A549 (cell line): ENCODE data around the gene PGAP3. TPM values are rescaled to one million over a fixed set of nuclear protein-coding genes. Genes with fewer than 3 reads are reported as not detected.

ENCODE experiments used
- polyA plus RNA-seq, 4 experiments: library from polyadenylated mRNA; depleted of rRNA in 3 of 4; stranded (reverse); fragments of >200 nt; fragmentation: RNase III in 1 of 4; extraction: RNeasy Plus Mini Kit Qiagen cat#74134 plus additional on column Dnase treatment in 1 of 4; gene quantifications; 2 replicates in 3 of 4; 3 replicates in 1 of 4; pipeline ENCODE4 v1.2.3, GENCODE V29; 2011 to 2017
- small RNA-seq, 6 experiments: library from RNA; depleted of rRNA; stranded (forward); fragments of <200 nt; gene quantifications; one replicate each; pipeline ENCODE3, GENCODE V24; 2012

Gene PGAP3
- polyA plus RNA-seq, 2 of the 4 experiments (the other 2 are of a cell fraction) = 7.3 to 8.5 TPM

Small RNA genes lying within 50 kb of the gene (small RNA-seq; reads per million reads assigned to genes)
- gene MIR4728 = 0 reads per million in 6 experiments

Other genes starting within 250 kb of the PGAP3 start
- 74.9 and 76.2 TPM in 2 replicates for gene MED1, start 236.8 kb downstream of the PGAP3 start, polyA plus RNA-seq (2011; rRNA removed)
- gene MED1, start 236.8 kb downstream of the PGAP3 start, polyA plus RNA-seq (2017; fragmentation: RNase III; extraction: RNeasy Plus Mini Kit Qiagen cat#74134 plus additional on column Dnase treatment) = 33.8 to 37.0 TPM (median 34.7 TPM) in 3 replicates
- 42.1 and 47.3 TPM in 2 replicates for gene CDK12, start 226.6 kb downstream of the PGAP3 start, polyA plus RNA-seq (2011; rRNA removed)
- gene CDK12, start 226.6 kb downstream of the PGAP3 start, polyA plus RNA-seq (2017; fragmentation: RNase III; extraction: RNeasy Plus Mini Kit Qiagen cat#74134 plus additional on column Dnase treatment) = 36.7 to 40.0 TPM (median 37.8 TPM) in 3 replicates
- not detected in 2 replicates for gene NEUROD2, start 80.1 kb downstream of the PGAP3 start, polyA plus RNA-seq (2011; rRNA removed)
- not detected in 3 replicates for gene NEUROD2, start 80.1 kb downstream of the PGAP3 start, polyA plus RNA-seq (2017; fragmentation: RNase III; extraction: RNeasy Plus Mini Kit Qiagen cat#74134 plus additional on column Dnase treatment)
- 0.07 and 0.10 TPM in 2 replicates for gene PPP1R1B, start 61.1 kb downstream of the PGAP3 start, polyA plus RNA-seq (2011; rRNA removed)
- gene PPP1R1B, start 61.1 kb downstream of the PGAP3 start, polyA plus RNA-seq (2017; fragmentation: RNase III; extraction: RNeasy Plus Mini Kit Qiagen cat#74134 plus additional on column Dnase treatment) = not detected in 3 replicates
- 56.0 and 60.9 TPM in 2 replicates for gene STARD3, start 50.9 kb downstream of the PGAP3 start, polyA plus RNA-seq (2011; rRNA removed)
- 53.0 to 56.1 TPM (median 54.6 TPM) in 3 replicates for gene STARD3, start 50.9 kb downstream of the PGAP3 start, polyA plus RNA-seq (2017; fragmentation: RNase III; extraction: RNeasy Plus Mini Kit Qiagen cat#74134 plus additional on column Dnase treatment)
- 0.41 and 0.67 TPM in 2 replicates for gene TCAP, start 22.7 kb downstream of the PGAP3 start, polyA plus RNA-seq (2011; rRNA removed)
- 1.0 to 1.6 TPM (median 1.2 TPM) in 3 replicates for gene TCAP, start 22.7 kb downstream of the PGAP3 start, polyA plus RNA-seq (2017; fragmentation: RNase III; extraction: RNeasy Plus Mini Kit Qiagen cat#74134 plus additional on column Dnase treatment)
- not detected in 2 replicates for gene PNMT, start 19.6 kb downstream of the PGAP3 start, polyA plus RNA-seq (2011; rRNA removed)
- 0.16 TPM in 1 of 3 replicates, not detected in the others for gene PNMT, start 19.6 kb downstream of the PGAP3 start, polyA plus RNA-seq (2017; fragmentation: RNase III; extraction: RNeasy Plus Mini Kit Qiagen cat#74134 plus additional on column Dnase treatment)
- gene ERBB2, start 12.0 kb upstream of the PGAP3 start, polyA plus RNA-seq (2011; rRNA removed) = 22.4 and 34.8 TPM in 2 replicates
- 28.6 to 32.4 TPM (median 32.0 TPM) in 3 replicates for gene ERBB2, start 12.0 kb upstream of the PGAP3 start, polyA plus RNA-seq (2017; fragmentation: RNase III; extraction: RNeasy Plus Mini Kit Qiagen cat#74134 plus additional on column Dnase treatment)
- 63.9 and 111 TPM in 2 replicates for gene MIEN1, start 42.5 kb upstream of the PGAP3 start, polyA plus RNA-seq (2011; rRNA removed)
- gene MIEN1, start 42.5 kb upstream of the PGAP3 start, polyA plus RNA-seq (2017; fragmentation: RNase III; extraction: RNeasy Plus Mini Kit Qiagen cat#74134 plus additional on column Dnase treatment) = 73.2 to 86.5 TPM (median 85.5 TPM) in 3 replicates
- gene GRB7, start 49.9 kb upstream of the PGAP3 start, polyA plus RNA-seq (2011; rRNA removed) = 5.9 and 8.6 TPM in 2 replicates
- gene GRB7, start 49.9 kb upstream of the PGAP3 start, polyA plus RNA-seq (2017; fragmentation: RNase III; extraction: RNeasy Plus Mini Kit Qiagen cat#74134 plus additional on column Dnase treatment) = 5.0 to 10.7 TPM (median 10.1 TPM) in 3 replicates
- gene IKZF3, start 176.3 kb upstream of the PGAP3 start, polyA plus RNA-seq (2011; rRNA removed) = not detected in 2 replicates
- not detected in 3 replicates for gene IKZF3, start 176.3 kb upstream of the PGAP3 start, polyA plus RNA-seq (2017; fragmentation: RNase III; extraction: RNeasy Plus Mini Kit Qiagen cat#74134 plus additional on column Dnase treatment)
- not detected in 2 replicates for gene ZPBP2, start 180.1 kb upstream of the PGAP3 start, polyA plus RNA-seq (2011; rRNA removed)
- not detected in 3 replicates for gene ZPBP2, start 180.1 kb upstream of the PGAP3 start, polyA plus RNA-seq (2017; fragmentation: RNase III; extraction: RNeasy Plus Mini Kit Qiagen cat#74134 plus additional on column Dnase treatment)
- 7.7 and 9.4 TPM in 2 replicates for gene GSDMB, start 230.6 kb upstream of the PGAP3 start, polyA plus RNA-seq (2011; rRNA removed)
- gene GSDMB, start 230.6 kb upstream of the PGAP3 start, polyA plus RNA-seq (2017; fragmentation: RNase III; extraction: RNeasy Plus Mini Kit Qiagen cat#74134 plus additional on column Dnase treatment) = 4.9 to 6.8 TPM (median 6.4 TPM) in 3 replicates
- gene ORMDL3, start 239.5 kb upstream of the PGAP3 start, polyA plus RNA-seq (2011; rRNA removed) = 26.9 and 49.0 TPM in 2 replicates
- 41.4 to 52.1 TPM (median 51.0 TPM) in 3 replicates for gene ORMDL3, start 239.5 kb upstream of the PGAP3 start, polyA plus RNA-seq (2017; fragmentation: RNase III; extraction: RNeasy Plus Mini Kit Qiagen cat#74134 plus additional on column Dnase treatment)
- not detected in 2 replicates for gene LRRC3C, start 239.7 kb upstream of the PGAP3 start, polyA plus RNA-seq (2011; rRNA removed)
- gene LRRC3C, start 239.7 kb upstream of the PGAP3 start, polyA plus RNA-seq (2017; fragmentation: RNase III; extraction: RNeasy Plus Mini Kit Qiagen cat#74134 plus additional on column Dnase treatment) = not detected in 3 replicates